Measurements from ENCODE around the gene UMAD1. TPM values are rescaled to one million over a fixed set of nuclear protein-coding genes. Genes with fewer than 3 reads are reported as not detected.

The UMAD1 gene
- total and polyA plus RNA-seq, 2 of the 13 experiments (the other 11 are each of a cell fraction or from before 2014, with no cell fraction given) = 16.8 to 17.6 TPM

- TF ChIP-seq KIAA2018 (CRISPR knock-in tag; IDR thresholded peaks at IDR 0.05; ENCODE audit: borderline replicate concordance) (no peak), KLF11 (CRISPR knock-in tag; IDR thresholded peaks at IDR 0.05) (no peak), RARG (CRISPR knock-in tag; IDR thresholded peaks at IDR 0.05; ENCODE audit: low read depth) (no peak), SP140L (CRISPR knock-in tag; IDR thresholded peaks at IDR 0.05; ENCODE audit: borderline replicate concordance) (no peak), DDIT3 (CRISPR knock-in tag; IDR thresholded peaks at IDR 0.05) (no peak)
Measured at GRCh38 chr7:7746458-7746857, 105.9 kb downstream of the UMAD1 start (continued).
